GM12878 (cell line): ENCODE data around the gene AGBL3. TPM values are rescaled to one million over a fixed set of nuclear protein-coding genes. Genes with fewer than 3 reads are reported as not detected.

Source experiments
- ATAC-seq: fragments of 200-7000 bp; cut with Tn5 transposase; 3 replicates; pipeline ENCODE4 v1.9.1; 2020; ENCODE audit warnings: mild to moderate bottlenecking, moderate library complexity
- BruUV-seq: library from RNA; stranded (reverse); fragments of 400-500 nt; replicated peaks from 2 replicates; lab custom pipeline; 2021; lab: Mats Ljungman, UMichigan
- CTCF ChIA-PET: fragments of 300-600 bp; sonication (Branson Sonifier 250); formaldehyde crosslinking; extraction: SDS; loops from one replicate; lab custom pipeline; 2021; ENCODE audit warnings: inconsistent platforms; lab: Yijun Ruan, JAX
- POLR2A ChIA-PET: fragments of 350-600 bp; formaldehyde crosslinking; extraction: SDS; loops from one replicate; lab custom pipeline; 2021; ENCODE audit warnings: inconsistent platforms; lab: Charles Lee
- RAD21 ChIA-PET: fragments of 300-600 bp; sonication (Branson Sonifier 250); formaldehyde crosslinking; loops from one replicate; lab custom pipeline; 2023; ENCODE audit warnings: antibody characterized with exemption; ENCODE audit not compliant: unreplicated experiment; lab: Charles Lee
- SMC1A ChIA-PET: fragments of 300-600 bp; sonication (Branson Sonifier 250); formaldehyde crosslinking; loops from one replicate; lab custom pipeline; 2023; ENCODE audit not compliant: unreplicated experiment, uncharacterized antibody; lab: Charles Lee
- DNase-seq: peaks from one replicate; pipeline ENCODE4 v3.0.0-alpha.2; 2011; ENCODE audit warnings: low read depth, low spot score
- FAIRE-seq: peaks from 3 replicates; lab custom pipeline; 2011; peaks lifted over from hg19 to GRCh38; lab: Jason Lieb, UNC
- H2AFZ ChIP-seq: 2 replicates; pipeline ENCODE4 v1.6.0; 2011; ENCODE audit warnings: low read depth, low read length, control low read depth; ENCODE audit not compliant: control insufficient read depth
- H3K27ac ChIP-seq: 2 replicates; pipeline ENCODE4 v1.5.1; 2011; ENCODE audit warnings: control low read depth; ENCODE audit not compliant: control insufficient read depth, insufficient read depth
- H3K27me3 ChIP-seq, 2 experiments: replicated peaks in 1 of 2; 2 replicates each; pipeline versions ENCODE4 v1.6.0 to v1.6.1; 2011; ENCODE audit warnings: low read length in 1 of 2; ENCODE audit not compliant: control insufficient read depth in 2 of 2, insufficient read depth in 2 of 2
- H3K36me3 ChIP-seq, 2 experiments: 2 replicates each; pipeline ENCODE4 v1.5.1; 2011; ENCODE audit warnings: low read length in 1 of 2; ENCODE audit not compliant: control insufficient read depth in 2 of 2, insufficient read depth in 2 of 2
- H3K4me1 ChIP-seq: 2 replicates; pipeline ENCODE4 v1.6.1; 2011; ENCODE audit warnings: mild to moderate bottlenecking, low read length, moderate library complexity, mixed read lengths; ENCODE audit not compliant: control insufficient read depth, insufficient read depth
- H3K4me2 ChIP-seq: 2 replicates; pipeline ENCODE4 v1.6.0; 2011; ENCODE audit warnings: control low read depth; ENCODE audit not compliant: control insufficient read depth, insufficient read depth
- H3K4me3 ChIP-seq: fragments of 200-600 bp; sonication (generic); 2 replicates; pipeline ENCODE4 v1.5.1; 2016
- H3K79me2 ChIP-seq: 2 replicates; pipeline ENCODE4 v1.6.0; 2011; ENCODE audit warnings: low read length; ENCODE audit not compliant: control insufficient read depth, insufficient read depth
- H3K9ac ChIP-seq: 2 replicates; pipeline ENCODE4 v1.8.0; 2011; ENCODE audit warnings: low read length, control low read depth, mixed read lengths; ENCODE audit not compliant: control insufficient read depth, insufficient read depth
- H3K9me3 ChIP-seq: replicated peaks from 3 replicates; pipeline ENCODE4 v1.5.1; 2011; ENCODE audit warnings: mild to moderate bottlenecking, low read length; ENCODE audit not compliant: control insufficient read depth, insufficient read depth
- H4K20me1 ChIP-seq: 2 replicates; pipeline ENCODE4 v1.6.0; 2011; ENCODE audit not compliant: control insufficient read depth, insufficient read depth
- IRF4 ChIP-seq: IDR thresholded peaks from 2 replicates; pipeline ENCODE4 v1.6.1; 2011; ENCODE audit warnings: low read depth, low read length
- NFYB ChIP-seq: IDR thresholded peaks from 2 replicates; pipeline ENCODE4 v1.6.1; 2011; ENCODE audit warnings: low read depth, mild to moderate bottlenecking, low read length, improper control_type of control experiment, moderate library complexity; ENCODE audit not compliant: insufficient read depth
- PML ChIP-seq: IDR thresholded peaks from 2 replicates; pipeline ENCODE4 v1.6.1; 2012; ENCODE audit warnings: low read length, inconsistent platforms
- SMAD1 ChIP-seq: fragments of 450-650 bp; IDR thresholded peaks from 2 replicates; pipeline ENCODE4 v1.6.1; 2018; ENCODE audit warnings: mild to moderate bottlenecking, low read depth; ENCODE audit not compliant: partially characterized antibody
- SP1 ChIP-seq: IDR thresholded peaks from one replicate; pipeline ENCODE4 v1.6.1; 2011; ENCODE audit warnings: low read depth, low read length
- SREBF2 ChIP-seq: IDR thresholded peaks from 2 replicates; pipeline ENCODE4 v1.6.1; 2012; ENCODE audit warnings: mild to moderate bottlenecking, low read length
- ZNF384 ChIP-seq: IDR thresholded peaks from 2 replicates; pipeline ENCODE4 v1.6.1; 2012; ENCODE audit warnings: low read depth, mild to moderate bottlenecking, low read length, improper control_type of control experiment, borderline replicate concordance
- ZNF622 ChIP-seq: fragments of 450-650 bp; IDR thresholded peaks from 2 replicates; pipeline ENCODE4 v1.6.1; 2017; ENCODE audit warnings: mild to moderate bottlenecking, inconsistent platforms
- ZSCAN29 ChIP-seq: fragments of 450-650 bp; IDR thresholded peaks from 2 replicates; pipeline ENCODE4 v1.6.1; 2017; ENCODE audit warnings: mild to moderate bottlenecking, moderate library complexity
- WGBS: methylation state at CpG from one replicate; pipeline ENCODE4 v1.1.6; 2016; ENCODE audit warnings: low lambda C conversion rate; ENCODE audit not compliant: insufficient replicate concordance, insufficient coverage; ENCODE audit errors: missing lambda C conversion rate; 5-methylcytosine and 5-hydroxymethylcytosine counted together
- in situ Hi-C: fragments of 300-500 bp; cut with MboI; formaldehyde crosslinking; loops from 9 replicates; pipeline ENCODE4 v1.14.3; 2018; ENCODE audit warnings: mixed read lengths
- intact Hi-C: fragments of 100-400 bp; cut with micrococcal nuclease; formaldehyde crosslinking; loops from one replicate; pipeline ENCODE4 v1.14.2; 2022; ENCODE audit not compliant: unreplicated experiment
- polyA plus RNA-seq, 11 experiments: library from polyadenylated mRNA; depleted of rRNA in 4 of 11; unstranded in 6 of 11; stranded (reverse) in 5 of 11; fragments of >200 nt; fragmentation: Nextera tagmentation in 4 of 11; fragmentation: Illumina TruSeq in 1 of 11; extraction: Ambion mirVana in 4 of 11; extraction: Trizol in 1 of 11; gene quantifications; 1 replicate in 1 of 11; 2 replicates in 10 of 11; pipeline versions ENCODE4 v1.2.1 to v1.2.3, GENCODE V29; 2011 to 2016; ENCODE audit warnings: inconsistent platforms in 2 of 11, missing spikeins in 2 of 11, low read depth in 1 of 11
- total RNA-seq, 4 experiments: library from RNA; depleted of rRNA in 3 of 4; stranded (reverse); fragments of >200 nt in 3 of 4; fragmentation: Illumina TruSeq in 1 of 4; extraction: Trizol in 1 of 4; gene quantifications; 2 replicates each; pipeline versions ENCODE4 v1.2.1 to v1.2.3, GENCODE V29; 2013 to 2021
- TF ChIP-seq, protein P1 (sequence below): IDR thresholded peaks from 2 replicates; pipeline ENCODE4 v1.6.1; 2011; ENCODE audit warnings: low read depth, low read length, improper control_type of control experiment, borderline replicate concordance
- TF ChIP-seq, protein P2 (sequence below): fragments of 450-650 bp; IDR thresholded peaks from 2 replicates; pipeline ENCODE4 v1.6.1; 2018; ENCODE audit warnings: borderline replicate concordance, mild to moderate bottlenecking; ENCODE audit not compliant: partially characterized antibody
- TF ChIP-seq, protein P3 (sequence below): fragments of 450-650 bp; IDR thresholded peaks from 2 replicates; pipeline ENCODE4 v1.6.1; 2017; ENCODE audit warnings: low read depth, mild to moderate bottlenecking, moderate library complexity

The AGBL3 gene
- total and polyA plus RNA-seq, 10 of the 15 experiments (the other 5 are each of a cell fraction or from before 2014, with no cell fraction given) = 0.82 to 12.4 (median 3.7) TPM

DNA sequence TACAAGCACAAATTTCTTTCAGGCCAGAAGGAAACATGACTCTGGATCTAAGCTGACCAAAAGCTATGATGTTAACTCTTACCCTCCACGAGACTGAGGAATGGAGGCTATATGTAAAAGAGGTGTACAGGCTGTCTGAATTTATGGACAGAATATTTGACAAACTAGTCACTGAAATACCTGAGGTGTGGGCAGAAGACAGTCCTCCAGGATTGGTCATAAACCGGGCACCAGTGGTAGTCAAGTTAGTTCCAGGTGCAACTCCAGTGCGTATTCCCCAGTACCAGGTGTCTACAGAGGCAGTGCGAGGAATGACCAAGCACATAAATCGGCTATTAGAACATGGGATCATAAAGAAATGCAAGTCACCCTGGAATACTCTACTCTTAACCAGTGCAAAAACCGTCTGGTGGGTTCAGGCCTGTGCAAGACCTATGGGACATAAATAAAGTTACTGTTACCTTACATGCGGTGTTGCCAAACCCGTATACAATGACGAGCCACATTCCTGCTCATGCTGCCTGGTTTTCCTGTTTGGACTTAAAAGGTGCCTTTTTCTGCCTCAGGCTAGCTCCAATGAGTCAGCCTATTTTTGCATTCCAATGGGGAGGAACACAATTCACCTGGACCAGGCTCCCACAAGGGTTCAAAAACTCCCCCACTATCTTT lies 190.9 kb downstream of the AGBL3 start:
- FAIRE-seq (no peak), ATAC-seq (peak; percentile 3; the same call in 2 of the 3 replicates), DNase-seq (no peak)
- ChIA-PET CTCF (interaction anchor here (1.2 to 12.2 kb wide), 4 partner anchors 11 to 43 kb away, joined by 3 to 135 read pairs (median 56); partner anchors contain the start of gene WDR91), SMC1A (interaction anchor here (1.0 to 8.9 kb wide), 6 partner anchors 10 to 190 kb away, joined by 3 to 135 read pairs (median 4); no protein-coding TSS in a partner anchor), POLR2A (interaction anchor here (1.0 to 12.2 kb wide), 3 partner anchors 9 to 32 kb away, joined by 3 to 155 read pairs (median 96); partner anchors contain the start of gene WDR91), RAD21 (interaction anchor here (1.1 to 11.6 kb wide), 3 partner anchors 9 to 30 kb away, joined by 3 to 151 read pairs (median 146); partner anchors contain the start of genes TMEM140 and WDR91)
- Histone ChIP-seq H3K79me2 (peaks cover 52% of the 10 kb centered on the region), H3K36me3 (peaks cover 7 to 40% of the 10 kb centered on the region in 2 experiments), H3K27ac (no peak overlapping the region), H3K4me3 (0 out of 2 replicates have a peak overlapping the region, but pooled peaks have one; percentile 51), H3K27me3 (no peaks in the 10 kb centered on the region), H3K9me3 (peaks cover 43% of the 10 kb centered on the region), H4K20me1 (no peaks in the 10 kb centered on the region), H3K4me2 (peak overlapping the region; percentile 36), H3K4me1 (no peaks in the 10 kb centered on the region; the same call in 1 of the 2 replicates), H2AFZ (no peak overlapping the region), H3K9ac (no peak overlapping the region)
- in situ Hi-C loops = no loop called here
- TF ChIP-seq, protein P1, sequence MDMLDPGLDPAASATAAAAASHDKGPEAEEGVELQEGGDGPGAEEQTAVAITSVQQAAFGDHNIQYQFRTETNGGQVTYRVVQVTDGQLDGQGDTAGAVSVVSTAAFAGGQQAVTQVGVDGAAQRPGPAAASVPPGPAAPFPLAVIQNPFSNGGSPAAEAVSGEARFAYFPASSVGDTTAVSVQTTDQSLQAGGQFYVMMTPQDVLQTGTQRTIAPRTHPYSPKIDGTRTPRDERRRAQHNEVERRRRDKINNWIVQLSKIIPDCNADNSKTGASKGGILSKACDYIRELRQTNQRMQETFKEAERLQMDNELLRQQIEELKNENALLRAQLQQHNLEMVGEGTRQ = no peak
- TF ChIP-seq, protein P2, sequence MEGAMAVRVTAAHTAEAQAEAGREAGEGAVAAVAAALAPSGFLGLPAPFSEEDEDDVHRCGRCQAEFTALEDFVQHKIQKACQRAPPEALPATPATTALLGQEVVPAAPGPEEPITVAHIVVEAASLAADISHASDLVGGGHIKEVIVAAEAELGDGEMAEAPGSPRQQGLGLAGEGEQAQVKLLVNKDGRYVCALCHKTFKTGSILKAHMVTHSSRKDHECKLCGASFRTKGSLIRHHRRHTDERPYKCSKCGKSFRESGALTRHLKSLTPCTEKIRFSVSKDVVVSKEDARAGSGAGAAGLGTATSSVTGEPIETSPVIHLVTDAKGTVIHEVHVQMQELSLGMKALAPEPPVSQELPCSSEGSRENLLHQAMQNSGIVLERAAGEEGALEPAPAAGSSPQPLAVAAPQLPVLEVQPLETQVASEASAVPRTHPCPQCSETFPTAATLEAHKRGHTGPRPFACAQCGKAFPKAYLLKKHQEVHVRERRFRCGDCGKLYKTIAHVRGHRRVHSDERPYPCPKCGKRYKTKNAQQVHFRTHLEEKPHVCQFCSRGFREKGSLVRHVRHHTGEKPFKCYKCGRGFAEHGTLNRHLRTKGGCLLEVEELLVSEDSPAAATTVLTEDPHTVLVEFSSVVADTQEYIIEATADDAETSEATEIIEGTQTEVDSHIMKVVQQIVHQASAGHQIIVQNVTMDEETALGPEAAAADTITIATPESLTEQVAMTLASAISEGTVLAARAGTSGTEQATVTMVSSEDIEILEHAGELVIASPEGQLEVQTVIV = no peak
- TF ChIP-seq SREBF2 (no peak), SP1 (no peak), IRF4 (no peak), NFYB (no peak), ZNF384 (no peak), ZSCAN29 (no peak), ZNF622 (no peak), PML (no peak), SMAD1 (no peak)
- TF ChIP-seq, protein P3, sequence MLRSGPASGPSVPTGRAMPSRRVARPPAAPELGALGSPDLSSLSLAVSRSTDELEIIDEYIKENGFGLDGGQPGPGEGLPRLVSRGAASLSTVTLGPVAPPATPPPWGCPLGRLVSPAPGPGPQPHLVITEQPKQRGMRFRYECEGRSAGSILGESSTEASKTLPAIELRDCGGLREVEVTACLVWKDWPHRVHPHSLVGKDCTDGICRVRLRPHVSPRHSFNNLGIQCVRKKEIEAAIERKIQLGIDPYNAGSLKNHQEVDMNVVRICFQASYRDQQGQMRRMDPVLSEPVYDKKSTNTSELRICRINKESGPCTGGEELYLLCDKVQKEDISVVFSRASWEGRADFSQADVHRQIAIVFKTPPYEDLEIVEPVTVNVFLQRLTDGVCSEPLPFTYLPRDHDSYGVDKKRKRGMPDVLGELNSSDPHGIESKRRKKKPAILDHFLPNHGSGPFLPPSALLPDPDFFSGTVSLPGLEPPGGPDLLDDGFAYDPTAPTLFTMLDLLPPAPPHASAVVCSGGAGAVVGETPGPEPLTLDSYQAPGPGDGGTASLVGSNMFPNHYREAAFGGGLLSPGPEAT = no peak
- intact Hi-C loops = no loop called here
- BruUV-seq = no TSS peak
- 98% methylated on average over 9 of the region's 9 CpGs for WGBS
